Aortic smooth muscle cell (primary cell): ENCODE results near the gene TNFRSF8. TPM values are rescaled to one million over a fixed set of nuclear protein-coding genes. Genes with fewer than 3 reads are reported as not detected.

Experiments
- total RNA-seq: library from RNA; depleted of rRNA; stranded (reverse); fragments of >200 nt; gene quantifications from 2 replicates; pipeline ENCODE4 v1.2.3, GENCODE V29; 2014

The TNFRSF8 gene
- not detected in 2 replicates for total RNA-seq

GRCh38 chr1:12063141-12064072 is at the start of gene TNFRSF8:
Gene TNFRSF8 (plus strand): TSS chr1:12063303. CDS start chr1:12063599, 296 bp downstream.

GRCh38 chr1:12166834-12167492 is 103.9 kb downstream of the TNFRSF8 start, which contains the start of gene TNFRSF1B:
Gene TNFRSF1B (plus strand): TSS chr1:12166991. CDS start chr1:12167092, 101 bp downstream.

Other genes starting within 250 kb of the TNFRSF8 start
- gene NPPA, start 215.5 kb upstream of the TNFRSF8 start, total RNA-seq = not detected in 2 replicates
- gene NPPB, start 204.4 kb upstream of the TNFRSF8 start, total RNA-seq = 0.12 TPM in 1 of 2 replicates, not detected in the other
- 38.7 and 49.8 TPM in 2 replicates for gene KIAA2013, start 136.9 kb upstream of the TNFRSF8 start, total RNA-seq
- gene PLOD1, start 128.6 kb upstream of the TNFRSF8 start, total RNA-seq = 334 and 353 TPM in 2 replicates
- 53.6 and 57.3 TPM in 2 replicates for gene MFN2, start 82.9 kb upstream of the TNFRSF8 start, total RNA-seq
- 13.6 and 13.7 TPM in 2 replicates for gene MIIP, start 43.8 kb upstream of the TNFRSF8 start, total RNA-seq
- gene TNFRSF1B, start 103.7 kb downstream of the TNFRSF8 start, total RNA-seq = 3.0 and 6.7 TPM in 2 replicates
- 28.1 and 31.0 TPM in 2 replicates for gene VPS13D, start 166.7 kb downstream of the TNFRSF8 start, total RNA-seq